Germinal center (tissue), 1 donor: Measurements from ENCODE around the gene STARD4.

Experiments
- DNase-seq: peaks from one replicate; pipeline ENCODE4 v3.0.0; 2012; ENCODE audit warnings: mixed read lengths, low spot score

STARD4 gene

GRCh38 chr5:111528056-111528455, 15.7 kb upstream of the STARD4 start:
- DNase-seq: no peak

GRCh38 chr5:111520908-111521307, 8.6 kb upstream of the STARD4 start:
- DNase-seq: no peak

GRCh38 chr5:111518777-111519176, 6.4 kb upstream of the STARD4 start:
- DNase-seq: no peak

GRCh38 chr5:111517853-111518501, 5.6 kb upstream of the STARD4 start:
- DNase-seq: no peak

- DNase-seq: no peak
These were observed 1.8 kb upstream of the STARD4 start for GRCh38 chr5:111514087-111514486.

- no peak for DNase-seq
These were observed 791 bp upstream of the STARD4 start for GRCh38 chr5:111513131-111513520.

- peak; percentile 37 for DNase-seq
These were observed 432 bp downstream of the STARD4 start for GRCh38 chr5:111511831-111512374.

GRCh38 chr5:111511174-111511830, 1.0 kb downstream of the STARD4 start:
- no peak for DNase-seq

GRCh38 chr5:111509119-111509518, 3.2 kb downstream of the STARD4 start:
- DNase-seq: no peak

- DNase-seq: no peak
These were observed 5.1 kb downstream of the STARD4 start for GRCh38 chr5:111507276-111507675.

GRCh38 chr5:111505096-111505495, 7.2 kb downstream of the STARD4 start:
- DNase-seq: no peak

- no peak for DNase-seq
These were observed 9.4 kb downstream of the STARD4 start for GRCh38 chr5:111502956-111503355.

GRCh38 chr5:111498346-111498745, 14.0 kb downstream of the STARD4 start:
- DNase-seq: no peak

GRCh38 chr5:111495159-111495558, 17.2 kb downstream of the STARD4 start:
- no peak for DNase-seq

- no peak for DNase-seq
These were observed 17.9 kb downstream of the STARD4 start for GRCh38 chr5:111494355-111494999.

GRCh38 chr5:111493031-111493430, 19.3 kb downstream of the STARD4 start:
- no peak for DNase-seq

- DNase-seq: no peak
These were observed 24.0 kb downstream of the STARD4 start for GRCh38 chr5:111488353-111488752.

GRCh38 chr5:111486926-111487325, 25.4 kb downstream of the STARD4 start:
- no peak for DNase-seq

GRCh38 chr5:111486055-111486454, 26.3 kb downstream of the STARD4 start:
- no peak for DNase-seq

- DNase-seq: no peak
These were observed 32.0 kb downstream of the STARD4 start for GRCh38 chr5:111480346-111480745.

- no peak for DNase-seq
These were observed 33.4 kb downstream of the STARD4 start for GRCh38 chr5:111478898-111479297.

GRCh38 chr5:111478266-111478665, 34.1 kb downstream of the STARD4 start:
- no peak for DNase-seq

GRCh38 chr5:111472579-111472978, 39.8 kb downstream of the STARD4 start:
- DNase-seq: no peak
